B cell (primary cell): ENCODE results near the gene ANP32A. TPM values are rescaled to one million over a fixed set of nuclear protein-coding genes. Genes with fewer than 3 reads are reported as not detected.
A peak's percentile ranks its signal among the peaks of the same experiment; 100 is the strongest.

Experiments
- ATAC-seq: fragments of 200-7000 bp; cut with Tn5 transposase; one replicate; pipeline ENCODE4 v1.10.0; 2021; ENCODE audit warnings: low read depth, mild to moderate bottlenecking, moderate number of reproducible peaks, moderate library complexity
- CTCF ChIA-PET: fragments of 350-600 bp; sonication (Branson Sonifier 250); formaldehyde crosslinking; loops from one replicate; lab custom pipeline; 2021; ENCODE audit warnings: antibody characterized with exemption, inconsistent platforms; lab: Charles Lee
- POLR2A ChIA-PET: fragments of 350-600 bp; sonication (Branson Sonifier 250); formaldehyde crosslinking; loops from one replicate; lab custom pipeline; 2021; ENCODE audit warnings: antibody characterized with exemption; lab: Charles Lee
- DNase-seq: peaks from one replicate; pipeline ENCODE4 v3.0.0; 2013
- H2AFZ ChIP-seq: 2 replicates; pipeline ENCODE4 v1.6.1; 2012; ENCODE audit warnings: mild to moderate bottlenecking, low read depth, low read length; ENCODE audit not compliant: insufficient read depth, poor library complexity, severe bottlenecking
- H3K27ac ChIP-seq, 2 donors: 1 replicate in 1 of 2; 2 replicates in 1 of 2; pipeline ENCODE4 v1.5.1; 2012 to 2013; ENCODE audit warnings: low read length in 2 of 2, mild to moderate bottlenecking in 2 of 2, moderate library complexity in 1 of 2
- H3K27me3 ChIP-seq, 4 experiments: fragments of 200-600 bp in 1 of 4; sonication (generic) in 1 of 4; replicated peaks in 1 of 4; 1 replicate in 2 of 4; 2 replicates in 2 of 4; pipeline versions ENCODE4 v1.6.1 to v1.7.0; 2013 to 2016; ENCODE audit warnings: low read length in 3 of 4, mild to moderate bottlenecking in 2 of 4, mixed read lengths in 1 of 4, moderate library complexity in 1 of 4; ENCODE audit not compliant: insufficient read depth in 4 of 4, control insufficient read depth in 3 of 4; ENCODE audit errors: control extremely low read depth in 1 of 4
- H3K36me3 ChIP-seq, 2 experiments: replicated peaks in 1 of 2; 1 replicate in 1 of 2; 2 replicates in 1 of 2; pipeline versions ENCODE4 v1.6.1 to v1.7.1; 2013; ENCODE audit warnings: low read length in 1 of 2; ENCODE audit not compliant: insufficient read depth in 2 of 2, control insufficient read depth in 1 of 2; ENCODE audit errors: control extremely low read depth in 1 of 2, extremely low read depth in 1 of 2
- H3K4me1 ChIP-seq, 2 donors: fragments of 200-600 bp in 1 of 2; sonication (generic) in 1 of 2; 1 replicate in 1 of 2; 2 replicates in 1 of 2; pipeline versions ENCODE4 v1.5.1 to v1.6.1; 2013 to 2017; ENCODE audit warnings: low read length in 2 of 2; ENCODE audit not compliant: control insufficient read depth in 2 of 2, insufficient read depth in 2 of 2
- H3K4me2 ChIP-seq: replicated peaks from 2 replicates; pipeline ENCODE3; 2012; ENCODE audit warnings: mild to moderate bottlenecking, low read depth, low read length; ENCODE audit not compliant: poor library complexity, severe bottlenecking
- H3K4me3 ChIP-seq, 5 experiments: fragments of 200-600 bp in 1 of 5; sonication (generic) in 1 of 5; 1 replicate in 3 of 5; 2 replicates in 2 of 5; pipeline versions ENCODE4 v1.5.1 to v1.7.0; 2011 to 2016; ENCODE audit warnings: low read length in 4 of 5, mild to moderate bottlenecking in 4 of 5, low read depth in 2 of 5, control low read depth in 1 of 5, moderate library complexity in 1 of 5; ENCODE audit not compliant: insufficient read depth in 1 of 5; ENCODE audit errors: control extremely low read depth in 1 of 5, extremely low read depth in 1 of 5
- H3K79me2 ChIP-seq: fragments of 200-600 bp; sonication (generic); one replicate; pipeline ENCODE4 v1.6.0; 2016; ENCODE audit warnings: low read length; ENCODE audit not compliant: control insufficient read depth, insufficient read depth
- H3K9ac ChIP-seq: fragments of 200-600 bp; sonication (generic); 2 replicates; pipeline ENCODE4 v1.6.1; 2017; ENCODE audit warnings: mild to moderate bottlenecking, low read length, moderate library complexity
- H3K9me3 ChIP-seq, 3 donors: one replicate each; pipeline versions ENCODE4 v1.6.1 to v1.7.1; 2013; ENCODE audit warnings: low read length in 2 of 3; ENCODE audit not compliant: control insufficient read depth in 2 of 3, insufficient read depth in 1 of 3; ENCODE audit errors: control extremely low read depth in 1 of 3
- H4K20me1 ChIP-seq: 2 replicates; pipeline ENCODE4 v1.6.0; 2012; ENCODE audit warnings: mild to moderate bottlenecking, low read length; ENCODE audit not compliant: insufficient read depth, control insufficient read depth, poor library complexity, severe bottlenecking
- H3K27ac Mint-ChIP-seq: one replicate; pipeline ENCODE4 v1.8.0; 2021; ENCODE audit warnings: mixed read lengths
- H3K27me3 Mint-ChIP-seq: one replicate; pipeline ENCODE4 v1.8.0; 2021; ENCODE audit warnings: mixed read lengths
- H3K4me1 Mint-ChIP-seq: one replicate; pipeline ENCODE4 v1.8.0; 2021; ENCODE audit warnings: mixed read lengths
- H3K4me3 Mint-ChIP-seq: one replicate; pipeline ENCODE4 v1.8.0; 2021; ENCODE audit warnings: mixed read lengths
- H3K9me3 Mint-ChIP-seq: one replicate; pipeline ENCODE4 v1.8.0; 2022; ENCODE audit warnings: mixed read lengths; ENCODE audit not compliant: insufficient read depth
- CTCF ChIP-seq: fragments of 200-600 bp; IDR thresholded peaks from one replicate; pipeline ENCODE4 v1.8.0; 2022; ENCODE audit warnings: antibody characterized with exemption, mild to moderate bottlenecking
- EZH2 ChIP-seq: IDR thresholded peaks from 2 replicates; pipeline ENCODE4 v1.6.1; 2012; ENCODE audit warnings: borderline replicate concordance, low read depth, mild to moderate bottlenecking, moderate library complexity, low read length; ENCODE audit not compliant: insufficient read depth, poor library complexity, severe bottlenecking
- WGBS: methylation state at CpG from one replicate; pipeline ENCODE4 v1.1.5; 2013; ENCODE audit warnings: missing lambda C conversion rate; ENCODE audit not compliant: insufficient coverage; 5-methylcytosine and 5-hydroxymethylcytosine counted together
- intact Hi-C: fragments of 100-400 bp; cut with micrococcal nuclease; formaldehyde crosslinking; loops from one replicate; pipeline ENCODE4 v1.10.0; 2022
- polyA plus RNA-seq: library from polyadenylated mRNA; depleted of rRNA; stranded (reverse); fragments of >200 nt; gene quantifications from 2 replicates; pipeline ENCODE4 v1.2.3, GENCODE V29; 2012
- total RNA-seq, 2 donors: library from RNA; stranded (reverse); fragments of 120-200 nt in 1 of 2; gene quantifications; 1 replicate in 1 of 2; 2 replicates in 1 of 2; pipeline versions ENCODE4 v1.2.3 to v1.2.4, GENCODE V29; 2013 to 2022

Gene ANP32A
- total and polyA plus RNA-seq, 2 donors (not counting 1 experiment from before 2014, with no cell fraction given), result 26.4 to 163 TPM

GRCh38 chr15:68787609-68788263 is 33.0 kb downstream of the ANP32A start:
- peak overlapping the region; percentile 64 for H3K27ac Mint-ChIP-seq
- TF ChIP-seq EZH2 (no peak), CTCF (no peak)
- Histone ChIP-seq H3K27me3 (no peaks in the 10 kb centered on the region), H3K4me1 (peaks cover 59 to 60% of the 10 kb centered on the region in 2 donors), H3K9ac (no peak overlapping the region), H3K79me2 (peaks cover 82% of the 10 kb centered on the region), H3K9me3 (no peaks in the 10 kb centered on the region), H4K20me1 (peaks cover 100% of the 10 kb centered on the region), H3K4me3 (no peak overlapping the region), H3K4me2 (no peak overlapping the region), H3K36me3 (peaks cover 9 to 61% of the 10 kb centered on the region in 2 experiments), H3K27ac (peak overlapping the region in 1 of 2 donors; percentile 43), H2AFZ (no peak overlapping the region)
- ChIA-PET CTCF (interaction anchor here (1.0 to 5.8 kb wide), 6 partner anchors 20 to 238 kb away, joined by 3 to 107 read pairs (median 4); no protein-coding TSS in a partner anchor), POLR2A (no interaction called here)
- H3K9me3 Mint-ChIP-seq, result no peaks in the 10 kb centered on the region
- ATAC-seq (no peak), DNase-seq (no peak)
- H3K4me3 Mint-ChIP-seq, result no peak overlapping the region
- WGBS, result 35% methylated on average over 14 of the region's 17 CpGs
- H3K4me1 Mint-ChIP-seq, result peaks cover 62% of the 10 kb centered on the region
- intact Hi-C loops, result no loop called here
- no peaks in the 10 kb centered on the region for H3K27me3 Mint-ChIP-seq

- ATAC-seq (no peak), DNase-seq (no peak)
- Mint-ChIP-seq H3K9me3 (no peaks in the 10 kb centered on the region), H3K27ac (no peak overlapping the region), H3K4me3 (no peak overlapping the region), H3K4me1 (peaks cover 62% of the 10 kb centered on the region), H3K27me3 (no peaks in the 10 kb centered on the region)
- POLR2A ChIA-PET, result no interaction called here
- H3K27ac ChIP-seq, result no peak overlapping the region
- peaks cover 72% of the 10 kb centered on the region for H3K79me2 ChIP-seq
- no peaks in the 10 kb centered on the region for H3K27me3 ChIP-seq
- no peak overlapping the region for H3K4me2 ChIP-seq
- H3K4me3 ChIP-seq, result no peak overlapping the region
- H3K9ac ChIP-seq, result no peak overlapping the region
- no peak overlapping the region for H2AFZ ChIP-seq
- CTCF ChIA-PET, result interaction anchor here (0.6 to 5.8 kb wide), 3 partner anchors 21 to 223 kb away, joined by 3 to 107 read pairs (median 4); no protein-coding TSS in a partner anchor
- no peaks in the 10 kb centered on the region for H3K9me3 ChIP-seq
- H3K4me1 ChIP-seq, result peaks cover 59 to 60% of the 10 kb centered on the region in 2 donors
- peaks cover 11 to 71% of the 10 kb centered on the region in 2 experiments for H3K36me3 ChIP-seq
- TF ChIP-seq EZH2 (no peak), CTCF (no peak)
- H4K20me1 ChIP-seq, result peaks cover 97% of the 10 kb centered on the region
- WGBS, result 92% methylated on average over 5 of the region's 5 CpGs
- intact Hi-C loops, result no loop called here
Observed at GRCh38 chr15:68786753-68787152, 33.9 kb downstream of the ANP32A start.
